ENCODE data around the gene GRAMD2A.

GRAMD2A gene

DNA sequence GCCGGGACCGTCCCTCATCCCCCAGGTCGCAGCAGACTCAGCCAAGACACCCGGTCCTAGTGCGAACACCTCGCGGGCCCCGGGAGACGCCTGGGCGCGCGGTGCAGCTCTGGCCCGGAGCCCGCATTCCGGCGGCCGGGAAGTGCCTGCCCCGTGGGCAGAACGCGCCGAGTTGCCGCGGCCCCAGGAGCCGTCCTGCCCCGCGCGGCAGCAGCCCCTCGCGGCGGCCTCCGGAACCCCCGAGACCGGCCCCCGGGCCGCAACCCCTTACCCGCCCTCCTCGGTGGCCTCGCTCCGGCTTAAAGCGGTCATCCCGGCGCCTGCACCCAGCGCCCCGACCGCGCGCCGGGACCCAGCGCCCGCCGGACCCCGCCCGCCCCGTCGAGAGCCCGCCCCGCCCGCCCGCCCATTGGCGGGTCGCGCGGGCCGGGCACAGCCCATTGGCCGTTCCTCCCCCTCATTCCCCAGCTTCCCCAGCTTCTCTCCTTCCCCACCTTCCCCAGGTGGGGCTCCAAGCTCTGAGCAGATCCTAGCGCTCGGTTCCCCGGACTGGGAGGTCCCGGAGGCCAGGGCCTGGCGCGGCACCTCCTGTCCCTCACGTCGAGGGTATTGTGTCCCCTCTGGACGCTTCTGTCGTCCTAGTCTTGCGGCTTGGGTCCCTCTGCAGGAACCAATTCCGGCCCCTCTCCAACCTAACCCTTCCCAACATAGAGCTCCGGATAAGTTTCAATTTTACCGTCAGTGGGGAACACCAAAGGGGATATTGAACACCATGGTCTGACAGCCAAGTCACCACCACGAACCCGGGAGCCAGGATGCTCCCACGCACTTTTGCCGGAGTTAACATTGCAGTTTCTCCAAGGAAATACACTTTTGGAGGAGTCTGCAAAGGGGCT, at the start of gene GRAMD2A:
GRAMD2A (minus strand) TSS at position 328 of the 896 bp plus-strand sequence.
- DNase-seq (ENCODE audit: low spot score) = no peak

DNA sequence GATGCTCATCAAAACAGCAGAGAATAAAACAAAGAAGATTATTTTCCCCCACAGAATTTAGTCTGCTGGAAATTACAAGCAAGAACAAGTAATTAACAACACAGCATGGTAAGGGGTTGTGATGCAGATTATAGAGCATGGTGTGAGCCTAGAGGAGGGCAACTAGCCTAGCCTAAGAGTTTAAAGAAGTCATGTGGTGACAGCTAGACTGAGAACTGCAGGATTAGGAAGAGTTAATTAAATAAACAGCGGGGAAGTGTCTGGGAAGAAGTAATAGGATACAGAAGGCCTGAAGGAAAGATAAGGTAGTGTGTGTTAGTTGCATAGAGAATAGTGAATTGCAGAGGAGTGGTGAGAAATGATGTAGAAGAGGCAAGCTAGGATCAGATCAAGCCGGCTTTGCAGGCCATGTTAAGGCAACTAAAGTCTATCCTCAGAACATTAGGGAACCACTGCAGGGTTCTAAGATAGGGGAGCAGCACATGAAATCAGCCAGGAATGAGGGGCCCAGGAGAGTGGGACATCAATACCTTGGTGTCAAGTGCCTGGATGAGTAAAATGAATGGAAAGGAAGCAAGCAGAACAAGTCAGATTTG, 45.3 kb upstream of the GRAMD2A start:
- no peak for DNase-seq (ENCODE audit: low spot score)

DNA sequence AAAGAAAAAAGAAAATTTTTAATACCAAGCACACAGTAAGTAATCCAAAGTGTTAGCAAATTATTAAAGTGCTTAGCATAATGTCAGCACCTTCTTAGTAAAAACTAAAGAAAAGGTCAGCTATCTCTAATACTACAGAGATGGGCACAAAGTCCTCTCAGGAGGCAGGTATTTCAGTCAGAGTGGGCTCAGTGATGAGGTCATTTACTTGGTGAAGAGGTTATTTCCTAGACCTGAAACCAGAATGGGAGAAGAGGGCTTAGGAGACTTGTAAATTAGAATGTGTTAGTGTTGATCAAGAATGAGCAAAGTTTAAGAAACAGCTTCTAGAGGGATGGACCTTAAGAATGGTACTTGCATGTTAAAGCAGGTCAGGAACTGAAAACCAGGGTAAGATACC, 42.1 kb upstream of the GRAMD2A start:
- no peak for DNase-seq (ENCODE audit: low spot score)

DNA sequence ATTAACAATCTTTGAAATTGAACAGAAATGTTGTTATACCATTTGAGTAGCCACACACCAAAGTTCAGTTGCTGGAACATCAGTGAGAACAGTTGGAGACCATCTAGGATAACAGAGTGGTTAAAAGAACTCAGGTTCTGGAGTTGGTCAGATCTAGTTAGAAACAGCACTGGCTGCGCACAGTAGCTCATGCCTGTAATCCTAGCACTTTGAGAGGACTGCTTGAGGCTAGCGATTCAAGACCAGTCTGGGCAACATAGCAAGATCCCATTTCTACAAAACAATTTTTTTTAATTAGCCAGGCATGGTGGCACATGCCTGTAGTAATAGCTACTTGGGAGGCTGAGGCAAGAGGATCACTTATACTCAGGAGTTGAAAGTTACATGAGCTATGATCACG, 41.0 kb upstream of the GRAMD2A start:
- no peak for DNase-seq (ENCODE audit: low spot score)

DNA sequence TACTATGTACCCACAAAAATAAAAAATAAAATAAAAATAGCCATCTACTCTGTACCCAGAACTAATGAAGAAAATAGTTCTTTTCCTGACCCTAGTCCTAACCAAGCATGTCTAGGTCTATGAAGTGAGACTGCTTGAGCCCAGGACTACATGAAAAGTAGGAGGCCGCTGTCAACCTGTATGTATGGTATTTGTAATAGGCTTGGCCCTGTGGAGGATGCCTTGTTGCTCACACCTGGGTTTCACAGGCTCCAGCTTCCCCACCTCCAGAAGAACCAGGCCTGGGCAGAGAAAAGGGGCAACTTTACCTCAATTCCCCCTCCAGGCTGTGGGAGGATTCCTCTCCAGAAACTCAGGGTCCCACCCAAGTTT, 40.3 kb upstream of the GRAMD2A start:
- DNase-seq (ENCODE audit: low spot score) = no peak

DNA sequence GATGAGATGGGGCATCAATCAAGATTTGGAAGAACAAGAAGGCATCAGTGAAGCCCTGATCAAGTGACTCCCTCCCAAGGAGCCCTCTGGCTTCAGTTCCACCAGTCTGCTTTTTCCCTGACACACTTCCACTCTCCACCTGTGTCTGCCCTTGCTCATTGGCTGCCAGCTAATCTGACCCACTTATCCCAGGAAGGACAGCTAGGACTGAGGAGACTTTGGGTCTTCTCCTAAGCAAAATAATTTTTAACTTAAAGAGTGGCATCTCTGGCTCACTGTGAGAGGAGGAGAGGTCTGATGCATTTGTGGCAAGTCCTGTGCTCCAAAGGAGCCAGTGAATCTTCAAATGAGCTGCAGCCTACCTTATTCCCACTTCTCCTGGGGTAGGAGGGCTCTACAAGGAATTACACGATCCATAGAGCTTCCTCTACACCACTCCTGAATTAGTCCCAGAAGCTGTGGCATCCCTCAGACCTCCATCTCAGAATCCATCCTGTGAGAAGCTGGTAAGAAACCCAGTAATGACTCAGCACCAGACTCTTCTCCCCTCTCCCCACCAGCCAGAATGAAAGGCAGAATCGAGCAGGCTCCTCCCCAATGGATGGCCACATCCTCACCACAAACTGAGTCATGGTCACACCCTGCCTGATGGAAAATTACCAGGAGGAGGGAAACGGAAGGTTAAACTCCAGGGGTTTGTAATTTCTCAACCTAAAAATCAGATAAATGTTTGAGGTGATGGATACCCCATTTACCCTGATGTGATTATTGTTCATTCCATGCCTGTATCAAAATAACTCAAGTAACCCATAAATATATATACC, 39.7 kb upstream of the GRAMD2A start:
- no peak for DNase-seq (ENCODE audit: low spot score)

DNA sequence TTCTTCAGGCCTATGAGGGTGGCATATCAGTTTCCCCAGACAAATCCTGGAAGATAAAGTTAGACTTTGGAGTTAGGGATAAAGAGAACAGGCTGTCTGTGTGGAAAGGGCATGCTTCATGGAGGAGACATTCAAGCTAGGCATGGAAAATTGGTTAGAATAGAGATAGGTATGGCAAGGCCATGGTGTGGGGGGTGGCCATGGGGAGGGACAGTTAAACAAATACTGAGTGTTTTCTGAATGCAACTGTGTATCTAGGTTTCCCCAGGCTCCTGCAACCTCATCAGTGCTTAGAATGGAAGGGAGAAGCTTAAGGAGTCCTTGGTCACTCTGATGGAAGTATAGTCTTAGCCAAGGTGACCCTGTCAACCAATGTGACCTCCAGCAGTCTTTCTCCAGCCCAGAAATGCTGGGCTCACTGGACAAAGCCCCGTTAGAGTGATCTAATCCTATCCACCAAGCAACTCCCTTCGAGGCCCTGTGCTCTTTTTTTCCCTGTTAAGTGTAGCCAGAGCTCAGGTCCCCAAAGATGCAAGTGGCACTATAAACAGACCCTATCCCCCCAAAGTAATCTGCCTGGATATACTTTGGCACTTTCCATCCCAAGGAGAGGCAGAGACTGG, 38.9 kb upstream of the GRAMD2A start:
- DNase-seq (ENCODE audit: low spot score) = no peak

DNA sequence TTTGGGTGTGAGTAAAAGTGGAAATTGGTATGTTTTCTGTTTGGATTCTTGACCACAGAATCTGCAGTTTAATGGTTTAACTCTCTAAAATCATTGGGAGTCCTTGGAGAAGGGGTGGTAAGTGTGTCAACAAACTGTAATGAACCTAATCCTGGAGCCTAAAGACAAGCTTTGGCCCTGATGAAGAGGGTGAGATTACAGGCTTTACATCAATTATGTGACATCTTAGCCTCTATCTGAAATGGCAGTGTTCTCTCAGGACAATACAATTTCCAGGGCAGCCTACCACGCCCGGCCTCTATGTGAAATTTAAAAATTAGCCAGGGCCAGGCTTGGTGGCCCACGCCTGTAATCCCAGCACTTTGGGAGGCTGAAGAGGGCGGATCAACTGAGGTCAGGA, 37.7 kb upstream of the GRAMD2A start:
- no peak for DNase-seq (ENCODE audit: low spot score)

DNA sequence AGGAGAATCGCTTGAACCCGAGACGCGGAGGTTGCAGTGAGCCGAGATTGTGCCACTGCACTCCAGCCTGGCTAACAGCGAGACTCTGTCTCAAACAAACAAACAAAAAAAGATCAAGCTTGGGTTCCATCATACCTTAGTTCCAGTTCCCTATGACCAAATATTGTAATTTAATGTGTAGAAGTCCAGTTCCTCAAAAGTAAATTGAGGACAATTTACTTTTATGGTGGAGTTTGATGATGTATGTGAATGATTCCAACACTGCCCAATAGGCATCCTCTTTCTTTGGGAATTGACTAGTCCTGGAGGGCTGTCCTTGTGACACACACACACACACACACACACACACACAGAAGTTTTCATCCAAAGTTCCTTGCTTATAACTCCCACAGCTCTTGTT, 36.2 kb upstream of the GRAMD2A start:
- DNase-seq (ENCODE audit: low spot score) = no peak

DNA sequence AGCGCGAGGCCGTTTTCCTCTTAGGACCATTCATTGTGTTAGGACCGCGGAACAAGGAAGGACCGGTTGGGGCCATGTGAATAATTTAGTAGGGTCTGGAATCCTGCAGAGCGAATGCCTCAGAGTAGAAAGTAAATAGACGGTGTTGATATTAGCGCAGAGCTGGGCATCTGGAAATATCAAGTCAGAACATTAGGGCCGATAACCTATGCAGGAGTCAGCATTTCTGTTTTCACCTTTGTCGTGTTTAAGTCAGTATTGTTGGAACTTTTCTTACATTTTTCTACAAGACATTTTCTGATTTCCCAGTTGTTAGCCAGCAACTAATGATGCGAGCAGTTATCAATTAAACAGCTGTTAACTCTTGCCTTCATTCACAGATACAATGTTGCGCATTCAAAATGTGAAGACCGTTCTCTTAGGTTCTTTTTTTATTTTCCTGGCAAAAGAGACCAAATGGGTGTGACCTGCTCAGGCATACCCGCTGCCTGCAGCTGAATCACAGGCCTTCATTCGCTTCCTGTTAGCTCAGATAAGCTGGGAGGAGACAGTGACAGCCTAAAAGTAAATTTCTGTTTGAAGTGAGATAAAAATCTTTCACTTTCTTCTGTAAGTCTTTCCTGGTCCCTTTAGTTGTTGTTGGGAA, 34.4 kb upstream of the GRAMD2A start:
- no peak for DNase-seq (ENCODE audit: low spot score)

DNA sequence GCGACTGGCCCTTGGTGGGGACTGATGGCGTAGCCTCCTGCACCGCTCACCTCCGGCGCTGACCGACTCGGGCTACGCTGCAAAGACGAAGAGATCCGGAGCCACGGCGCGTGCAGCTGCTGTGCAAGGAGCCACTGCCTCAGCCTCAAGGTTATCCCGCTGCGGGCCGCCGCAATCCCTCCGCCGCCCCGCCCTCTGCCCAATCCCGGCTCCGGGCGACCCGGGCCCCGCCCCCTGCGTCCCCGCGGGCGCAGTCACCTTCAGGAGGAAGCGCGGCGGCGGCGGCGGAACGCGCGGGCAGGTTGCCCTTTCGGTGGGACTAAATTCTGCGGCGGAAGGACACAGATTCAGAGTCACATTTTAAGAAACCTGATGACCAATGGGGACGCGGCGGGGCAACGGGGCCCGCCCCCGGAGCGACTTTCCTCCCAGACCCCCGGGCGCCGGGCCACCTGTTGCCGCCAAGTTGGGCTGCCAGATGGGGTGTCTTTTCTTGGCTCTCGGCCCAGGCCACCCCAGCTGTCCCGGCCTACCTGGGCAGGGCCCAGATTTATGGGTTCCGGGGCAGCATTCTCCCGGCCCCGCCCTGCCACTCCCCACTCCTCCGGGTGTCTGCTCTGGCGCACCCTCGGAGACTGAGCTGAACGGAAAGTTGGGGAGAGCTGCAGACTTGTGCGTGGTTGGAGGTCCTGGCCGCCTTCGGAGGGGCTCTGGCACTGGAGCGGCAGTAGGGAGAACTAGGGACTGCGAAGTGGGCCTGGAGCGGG, 33.7 kb upstream of the GRAMD2A start, which contains the start of gene PKM:
PKM (minus strand) TSS at position 125 of the 767 bp plus-strand sequence. CDS start 12,093 bp downstream, outside the sequence.
- peak; percentile 90 for DNase-seq (ENCODE audit: low spot score)

DNA sequence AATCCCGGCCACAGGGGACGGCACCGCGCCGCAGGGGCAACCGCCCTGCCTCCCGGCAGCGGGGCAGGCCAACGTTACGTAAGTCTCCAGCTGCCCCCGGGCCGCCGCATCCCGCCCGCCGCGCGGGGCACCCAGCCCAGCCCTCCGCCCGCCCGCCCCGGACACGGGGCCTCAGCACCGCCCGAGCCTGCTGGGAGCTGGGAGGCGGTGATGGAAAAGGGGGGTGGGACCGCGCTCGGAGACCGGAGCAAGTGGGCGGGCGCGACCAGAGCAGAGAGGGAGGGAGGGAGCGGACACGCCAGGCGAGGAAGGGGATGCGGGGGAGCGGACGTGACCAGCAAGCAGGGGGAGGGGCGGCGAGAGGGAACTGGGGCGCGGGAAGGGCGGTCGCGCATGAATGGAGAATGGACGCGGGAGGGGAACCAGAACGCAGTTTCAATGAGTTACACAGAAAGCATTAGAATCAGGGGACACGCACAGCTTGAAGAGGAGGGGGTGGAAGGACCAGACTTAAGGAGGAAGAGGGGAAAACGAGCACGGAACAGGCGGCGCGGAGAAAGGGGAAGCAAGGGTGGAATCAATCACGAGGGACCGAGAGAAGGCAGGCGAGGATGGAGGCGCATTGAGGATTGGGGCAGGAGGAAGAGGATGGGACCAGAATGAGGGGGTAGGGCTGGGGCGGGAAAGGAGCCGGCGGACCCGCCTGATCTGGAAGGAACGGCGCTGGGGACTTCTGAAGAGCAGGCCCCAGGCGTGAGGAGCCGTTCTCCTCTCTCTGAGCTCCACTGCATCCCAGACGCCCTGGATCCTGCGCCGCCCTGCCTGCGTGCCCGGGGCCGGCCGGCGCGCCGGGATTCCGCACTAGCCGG, 32.8 kb upstream of the GRAMD2A start:
- peak; percentile 89 for DNase-seq (ENCODE audit: low spot score)

DNA sequence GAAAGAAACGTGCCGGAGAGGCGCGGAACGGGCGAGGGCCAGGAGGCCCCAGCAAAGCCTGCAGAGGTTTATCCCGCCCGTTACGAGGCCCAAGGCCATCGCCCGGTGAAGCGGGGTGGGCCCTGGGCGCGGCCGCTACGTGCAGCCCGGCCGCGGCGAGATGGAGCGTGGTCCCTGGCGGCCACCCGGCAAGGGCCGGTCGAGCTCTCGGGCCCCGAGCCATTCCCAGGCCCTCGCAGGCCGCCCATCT, 32.3 kb upstream of the GRAMD2A start:
- DNase-seq (ENCODE audit: low spot score) = no peak

DNA sequence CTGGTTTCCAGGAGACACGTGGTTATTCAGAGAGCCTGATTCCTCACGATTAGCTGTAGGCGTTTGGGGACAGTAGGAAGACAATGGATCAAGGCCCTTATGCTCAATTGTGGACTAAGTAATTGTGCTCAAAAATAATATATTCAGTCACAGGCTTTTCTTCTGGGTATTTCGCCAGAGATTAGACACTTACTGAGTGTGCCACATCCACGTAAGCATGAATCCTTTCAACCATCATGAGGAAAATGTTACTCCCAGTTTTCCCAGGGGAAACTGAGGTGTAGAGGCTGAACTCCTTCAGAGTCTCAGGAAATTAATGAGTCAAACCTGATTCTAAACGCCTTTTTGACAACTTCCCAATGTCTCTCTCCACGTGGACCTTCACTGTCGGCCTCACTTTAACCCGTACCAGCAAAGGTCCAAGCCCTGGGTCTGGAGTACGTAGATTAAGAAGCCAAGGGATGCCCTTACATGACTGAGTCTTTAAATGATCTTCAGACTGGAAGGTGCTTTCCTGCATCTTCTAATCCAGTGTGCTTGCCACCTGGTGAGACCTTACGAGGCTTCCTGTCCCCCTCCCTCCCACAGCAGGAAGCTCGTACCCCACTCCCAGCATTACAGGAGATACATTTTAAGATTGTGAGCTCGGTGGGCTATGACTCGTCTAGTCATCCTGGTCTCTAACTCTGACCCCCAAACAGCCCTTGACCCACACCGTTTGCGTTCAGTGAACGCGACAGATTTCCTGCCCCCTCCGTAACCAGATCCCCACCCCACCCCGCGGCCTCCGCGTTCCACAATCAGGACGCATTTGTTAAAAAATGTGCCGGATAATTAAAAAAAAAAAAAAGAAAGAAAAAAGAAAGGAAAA, 31.7 kb upstream of the GRAMD2A start:
- DNase-seq (ENCODE audit: low spot score) = peak; percentile 18

DNA sequence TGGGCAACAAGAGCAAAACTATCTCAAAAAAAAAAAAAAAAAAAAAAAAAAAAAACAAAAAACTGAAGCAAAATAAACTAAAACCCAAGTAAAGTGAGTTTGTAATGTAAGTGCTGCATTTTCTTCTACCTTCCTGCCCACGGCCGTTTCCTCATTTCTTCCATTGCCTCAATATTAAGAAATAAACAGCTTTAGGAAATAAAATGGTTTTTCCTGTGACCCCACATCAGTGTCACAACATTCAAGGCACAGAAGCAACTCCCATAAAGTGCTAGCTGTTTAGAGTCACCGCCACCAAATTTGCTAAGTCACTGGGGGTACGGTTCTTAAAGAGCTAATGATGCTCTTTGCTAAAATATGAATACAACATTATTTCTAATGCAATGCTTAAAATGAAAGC, 30.1 kb upstream of the GRAMD2A start:
- DNase-seq (ENCODE audit: low spot score) = no peak

DNA sequence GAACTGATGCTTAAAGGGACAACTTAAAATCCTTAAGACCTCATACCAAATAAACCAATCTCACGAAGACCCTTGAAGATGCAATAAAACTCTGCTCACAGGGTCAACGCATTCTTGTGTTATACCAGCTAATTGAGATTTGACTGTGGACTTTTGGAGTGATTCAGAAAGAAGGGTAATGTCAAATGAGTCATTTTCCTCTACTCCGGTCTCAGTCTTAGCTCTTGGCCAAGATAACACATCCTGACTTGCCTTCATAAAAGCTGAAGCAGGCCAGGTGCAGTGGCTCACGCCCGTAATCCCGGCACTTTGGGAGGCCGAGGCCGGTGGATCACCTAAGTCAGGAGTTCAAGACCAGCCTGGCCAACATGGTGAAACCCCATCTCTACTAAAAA, 29.6 kb upstream of the GRAMD2A start:
- no peak for DNase-seq (ENCODE audit: low spot score)

DNA sequence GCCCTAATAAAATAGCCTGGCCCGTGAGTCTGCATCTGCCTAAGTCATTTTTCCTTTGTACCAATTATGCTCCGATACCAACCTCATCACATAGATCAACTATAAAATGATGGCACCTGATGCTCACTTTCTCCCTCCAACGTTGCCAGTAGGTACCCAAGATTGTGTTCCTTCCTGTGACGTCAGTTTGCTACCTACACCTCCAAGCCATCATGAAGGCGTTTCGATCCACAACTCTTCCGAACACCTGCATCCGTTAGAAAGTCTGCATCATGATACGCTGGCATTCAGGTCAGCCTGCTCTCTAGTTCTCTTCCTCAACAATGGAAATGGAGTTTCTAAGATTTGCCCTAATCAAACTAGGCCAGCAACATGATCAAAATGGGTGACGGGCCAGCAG, 25.7 kb upstream of the GRAMD2A start:
- DNase-seq (ENCODE audit: low spot score) = no peak

DNA sequence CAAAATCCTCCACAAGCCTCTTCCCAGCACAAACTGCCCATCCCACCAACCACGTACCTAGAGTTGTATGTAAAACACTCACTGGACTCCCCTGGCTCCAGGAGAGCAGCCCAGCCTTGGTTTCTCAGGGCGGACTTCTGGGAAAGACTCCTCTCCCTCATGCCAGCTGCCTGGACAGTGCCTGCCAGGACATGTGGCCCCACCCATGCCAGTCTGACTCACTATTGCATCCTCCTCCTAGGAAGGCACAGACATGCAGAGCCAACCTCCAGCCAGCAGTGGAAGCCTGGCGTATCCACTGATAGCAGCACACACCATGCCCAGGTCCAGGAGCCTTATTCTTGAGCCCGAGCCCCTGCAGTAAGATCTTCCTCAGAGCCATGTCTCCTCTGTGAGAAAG, 24.8 kb upstream of the GRAMD2A start:
- DNase-seq (ENCODE audit: low spot score) = no peak

DNA sequence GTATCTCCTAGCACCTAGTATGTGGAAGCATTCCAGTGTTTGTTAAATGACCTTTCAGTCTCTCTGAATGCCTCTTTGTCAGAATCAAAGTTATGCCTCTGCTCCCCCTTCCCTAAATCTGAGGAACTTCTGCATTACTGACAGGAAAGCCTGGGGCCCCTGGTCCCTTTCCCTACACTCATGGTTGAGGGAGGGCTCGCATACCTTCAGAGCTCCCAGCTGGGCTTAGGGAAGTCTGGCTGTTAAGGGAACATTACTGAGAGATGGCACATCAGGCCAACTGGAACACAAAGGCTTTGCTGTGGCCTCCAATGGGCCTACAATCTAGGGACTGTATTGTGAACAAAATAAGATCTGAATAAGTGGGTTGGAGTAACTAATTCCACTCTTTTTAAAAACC, 23.1 kb upstream of the GRAMD2A start:
- DNase-seq (ENCODE audit: low spot score) = no peak
